ENCODE results near the gene SFTPD.

Gene SFTPD

GRCh38 chr10:79943871-79944270 is 5.0 kb downstream of the SFTPD start:
- Histone ChIP-seq H3K9me3 (replicated peaks; ENCODE audit: low read length) (no peaks in the 10 kb centered on the region), H3K9ac (ENCODE audit: low read depth, low read length) (no peak overlapping the region), H3K4me1 (ENCODE audit: control insufficient read depth, insufficient read depth, low read length) (no peaks in the 10 kb centered on the region), H3K4me3 (ENCODE audit: low read length) (no peak overlapping the region), H3K27me3 (ENCODE audit: control insufficient read depth, insufficient read depth, low read length) (peaks cover 48% of the 10 kb centered on the region), H3K4me2 (ENCODE audit: low read length) (no peak overlapping the region), H3K36me3 (ENCODE audit: insufficient read depth, low read length) (no peaks in the 10 kb centered on the region)

GRCh38 chr10:79942261-79943185 is 6.4 kb downstream of the SFTPD start:
- H3K4me3 ChIP-seq (ENCODE audit: low read length), result no peak overlapping the region
- no peaks in the 10 kb centered on the region for H3K4me1 ChIP-seq (ENCODE audit: control insufficient read depth, insufficient read depth, low read length)

GRCh38 chr10:79941585-79942210 is 7.2 kb downstream of the SFTPD start:
- peaks cover 47% of the 10 kb centered on the region for H3K27me3 ChIP-seq (ENCODE audit: control insufficient read depth, insufficient read depth, low read length)
- H3K4me1 ChIP-seq (ENCODE audit: control insufficient read depth, insufficient read depth, low read length), result no peaks in the 10 kb centered on the region
- no peak overlapping the region for H3K4me3 ChIP-seq (ENCODE audit: low read length)
- H3K36me3 ChIP-seq (ENCODE audit: insufficient read depth, low read length), result no peaks in the 10 kb centered on the region
- no peaks in the 10 kb centered on the region for H3K9me3 ChIP-seq (replicated peaks; ENCODE audit: low read length)
- H3K4me2 ChIP-seq (ENCODE audit: low read length), result no peak overlapping the region
- H3K9ac ChIP-seq (ENCODE audit: low read depth, low read length), result no peak overlapping the region

More at GRCh38 chr10:79942261-79943185, 6.4 kb downstream of the SFTPD start:
- no peaks in the 10 kb centered on the region for H3K36me3 ChIP-seq (ENCODE audit: insufficient read depth, low read length)
- peaks cover 48% of the 10 kb centered on the region for H3K27me3 ChIP-seq (ENCODE audit: control insufficient read depth, insufficient read depth, low read length)
- no peaks in the 10 kb centered on the region for H3K9me3 ChIP-seq (replicated peaks; ENCODE audit: low read length)
- no peak overlapping the region for H3K9ac ChIP-seq (ENCODE audit: low read depth, low read length)
- no peak overlapping the region for H3K4me2 ChIP-seq (ENCODE audit: low read length)

GRCh38 chr10:79941146-79941545 is 7.8 kb downstream of the SFTPD start:
- Histone ChIP-seq H3K4me2 (ENCODE audit: low read length) (no peak overlapping the region), H3K4me1 (ENCODE audit: control insufficient read depth, insufficient read depth, low read length) (no peaks in the 10 kb centered on the region), H3K36me3 (ENCODE audit: insufficient read depth, low read length) (no peaks in the 10 kb centered on the region), H3K9ac (ENCODE audit: low read depth, low read length) (no peak overlapping the region), H3K27me3 (ENCODE audit: control insufficient read depth, insufficient read depth, low read length) (peaks cover 44% of the 10 kb centered on the region), H3K9me3 (replicated peaks; ENCODE audit: low read length) (no peaks in the 10 kb centered on the region), H3K4me3 (ENCODE audit: low read length) (no peak overlapping the region)

GRCh38 chr10:79940431-79940830 is 8.5 kb downstream of the SFTPD start:
- Histone ChIP-seq H3K36me3 (ENCODE audit: insufficient read depth, low read length) (no peaks in the 10 kb centered on the region), H3K9ac (ENCODE audit: low read depth, low read length) (no peak overlapping the region), H3K9me3 (replicated peaks; ENCODE audit: low read length) (no peaks in the 10 kb centered on the region)

GRCh38 chr10:79939969-79940368 is 8.9 kb downstream of the SFTPD start:
- H3K27me3 ChIP-seq (ENCODE audit: control insufficient read depth, insufficient read depth, low read length), result peaks cover 39% of the 10 kb centered on the region
- no peak overlapping the region for H3K4me3 ChIP-seq (ENCODE audit: low read length)
- H3K9me3 ChIP-seq (replicated peaks; ENCODE audit: low read length), result no peaks in the 10 kb centered on the region
- no peaks in the 10 kb centered on the region for H3K36me3 ChIP-seq (ENCODE audit: insufficient read depth, low read length)
- no peak overlapping the region for H3K9ac ChIP-seq (ENCODE audit: low read depth, low read length)
- no peak overlapping the region for H3K4me2 ChIP-seq (ENCODE audit: low read length)
- no peaks in the 10 kb centered on the region for H3K4me1 ChIP-seq (ENCODE audit: control insufficient read depth, insufficient read depth, low read length)

More at GRCh38 chr10:79940431-79940830, 8.5 kb downstream of the SFTPD start:
- Histone ChIP-seq H3K4me1 (ENCODE audit: control insufficient read depth, insufficient read depth, low read length) (no peaks in the 10 kb centered on the region), H3K4me2 (ENCODE audit: low read length) (no peak overlapping the region), H3K4me3 (ENCODE audit: low read length) (no peak overlapping the region), H3K27me3 (ENCODE audit: control insufficient read depth, insufficient read depth, low read length) (peaks cover 41% of the 10 kb centered on the region)

- no peaks in the 10 kb centered on the region for H3K36me3 ChIP-seq (ENCODE audit: insufficient read depth, low read length)
- H3K9me3 ChIP-seq (replicated peaks; ENCODE audit: low read length), result no peaks in the 10 kb centered on the region
- H3K9ac ChIP-seq (ENCODE audit: low read depth, low read length), result no peak overlapping the region
- no peak overlapping the region for H3K4me3 ChIP-seq (ENCODE audit: low read length)
- H3K4me2 ChIP-seq (ENCODE audit: low read length), result no peak overlapping the region
- H3K27me3 ChIP-seq (ENCODE audit: control insufficient read depth, insufficient read depth, low read length), result peaks cover 30% of the 10 kb centered on the region
- no peaks in the 10 kb centered on the region for H3K4me1 ChIP-seq (ENCODE audit: control insufficient read depth, insufficient read depth, low read length)
Measured at GRCh38 chr10:79938728-79939406, 10.0 kb downstream of the SFTPD start.

- Histone ChIP-seq H3K4me3 (ENCODE audit: low read length) (no peak overlapping the region), H3K9ac (ENCODE audit: low read depth, low read length) (no peak overlapping the region), H3K4me2 (ENCODE audit: low read length) (no peak overlapping the region), H3K27me3 (ENCODE audit: control insufficient read depth, insufficient read depth, low read length) (peaks cover 23% of the 10 kb centered on the region), H3K36me3 (ENCODE audit: insufficient read depth, low read length) (no peaks in the 10 kb centered on the region), H3K4me1 (ENCODE audit: control insufficient read depth, insufficient read depth, low read length) (no peaks in the 10 kb centered on the region), H3K9me3 (replicated peaks; ENCODE audit: low read length) (no peaks in the 10 kb centered on the region)
Measured at GRCh38 chr10:79937701-79938151, 11.2 kb downstream of the SFTPD start.

GRCh38 chr10:79936625-79937615 is 12.0 kb downstream of the SFTPD start:
- Histone ChIP-seq H3K9ac (ENCODE audit: low read depth, low read length) (no peak overlapping the region), H3K9me3 (replicated peaks; ENCODE audit: low read length) (no peaks in the 10 kb centered on the region), H3K4me2 (ENCODE audit: low read length) (no peak overlapping the region), H3K36me3 (ENCODE audit: insufficient read depth, low read length) (no peaks in the 10 kb centered on the region), H3K4me3 (ENCODE audit: low read length) (no peak overlapping the region), H3K27me3 (ENCODE audit: control insufficient read depth, insufficient read depth, low read length) (peaks cover 19% of the 10 kb centered on the region), H3K4me1 (ENCODE audit: control insufficient read depth, insufficient read depth, low read length) (no peaks in the 10 kb centered on the region)

- Histone ChIP-seq H3K4me3 (ENCODE audit: low read length) (no peak overlapping the region), H3K36me3 (ENCODE audit: insufficient read depth, low read length) (no peaks in the 10 kb centered on the region), H3K9ac (ENCODE audit: low read depth, low read length) (no peak overlapping the region), H3K27me3 (ENCODE audit: control insufficient read depth, insufficient read depth, low read length) (peaks cover 28% of the 10 kb centered on the region), H3K4me2 (ENCODE audit: low read length) (no peak overlapping the region), H3K4me1 (ENCODE audit: control insufficient read depth, insufficient read depth, low read length) (no peaks in the 10 kb centered on the region), H3K9me3 (replicated peaks; ENCODE audit: low read length) (no peaks in the 10 kb centered on the region)
Measured at GRCh38 chr10:79933961-79934360, 14.9 kb downstream of the SFTPD start.
